GM21447 (cell line): ENCODE measurements around the gene BSCL2.
"Not testable (repeated sequence)": the region's sequence is repeated elsewhere in the genome, so short reads cannot be mapped to it uniquely, and the experiment has no call there.

Experiments used
- ATAC-seq: cut with Tn5 transposase; IDR thresholded peaks from one replicate; pipeline ENCODE4 v1.9.1; 2021; ENCODE audit not compliant: unreplicated experiment

Gene BSCL2

GRCh38 chr11:62664405-62665074 lies 42.7 kb downstream of the BSCL2 start:
- ATAC-seq, result peak; percentile 28

DNA sequence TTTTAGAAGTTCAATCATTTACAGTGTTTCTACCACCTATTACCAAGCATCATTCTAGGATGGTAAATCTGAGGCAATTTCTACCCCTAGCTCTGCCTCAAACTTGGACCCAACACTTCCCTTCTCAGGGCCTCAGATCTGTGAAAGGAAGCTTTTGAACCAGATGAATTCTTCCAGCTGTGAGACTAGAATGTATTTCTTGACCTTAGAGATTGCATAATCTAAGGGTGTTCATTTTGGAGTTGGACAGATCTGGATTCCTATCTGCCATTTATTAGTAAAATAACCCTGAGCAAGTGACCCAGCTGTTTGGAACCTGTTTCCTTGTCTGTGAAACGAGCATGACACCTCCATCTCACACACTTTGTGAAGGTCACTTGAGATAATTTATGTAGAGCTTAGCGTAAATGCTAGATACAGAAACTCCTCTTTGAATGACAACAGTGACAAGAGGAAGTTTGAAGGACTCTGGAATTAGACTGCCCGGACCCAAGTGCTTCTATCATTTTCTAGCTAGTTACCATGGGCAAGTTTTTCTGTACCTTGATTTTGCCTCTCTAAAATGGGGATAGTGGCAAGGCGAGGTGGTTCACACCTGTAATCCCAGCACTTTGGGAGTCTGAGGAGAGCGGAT lies 50.3 kb downstream of the BSCL2 start:
- ATAC-seq, result no peak

DNA sequence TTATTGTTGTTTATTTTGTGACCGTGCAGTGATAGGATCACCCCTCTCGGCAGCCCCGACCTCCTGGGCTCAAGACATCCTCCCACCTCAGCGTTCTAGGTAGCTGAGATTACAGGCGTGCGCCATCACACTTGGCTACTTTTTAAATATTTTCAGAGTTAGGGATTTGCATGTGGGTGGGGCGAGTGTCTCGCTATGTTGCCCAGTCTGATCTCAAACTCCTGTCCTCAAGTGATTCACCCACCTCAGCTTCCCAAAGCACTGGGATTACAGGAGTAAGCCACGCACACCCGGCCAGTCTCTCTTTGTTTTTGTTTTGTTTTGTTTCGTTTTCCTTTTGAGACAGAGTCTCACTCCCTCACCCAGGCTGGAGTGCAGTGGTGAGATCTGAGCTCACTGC lies 52.9 kb downstream of the BSCL2 start:
- ATAC-seq, result no peak

GRCh38 chr11:62652161-62653006 lies 54.8 kb downstream of the BSCL2 start:
- peak; percentile 11 for ATAC-seq

GRCh38 chr11:62650283-62650682 lies 56.9 kb downstream of the BSCL2 start:
- ATAC-seq, result not testable (repeated sequence)

GRCh38 chr11:62649486-62649885 lies 57.7 kb downstream of the BSCL2 start:
- ATAC-seq, result no peak

- ATAC-seq, result no peak
Observed at GRCh38 chr11:62648967-62649364, 58.3 kb downstream of the BSCL2 start.

- no peak for ATAC-seq
Observed at GRCh38 chr11:62648185-62648966, 58.8 kb downstream of the BSCL2 start.

DNA sequence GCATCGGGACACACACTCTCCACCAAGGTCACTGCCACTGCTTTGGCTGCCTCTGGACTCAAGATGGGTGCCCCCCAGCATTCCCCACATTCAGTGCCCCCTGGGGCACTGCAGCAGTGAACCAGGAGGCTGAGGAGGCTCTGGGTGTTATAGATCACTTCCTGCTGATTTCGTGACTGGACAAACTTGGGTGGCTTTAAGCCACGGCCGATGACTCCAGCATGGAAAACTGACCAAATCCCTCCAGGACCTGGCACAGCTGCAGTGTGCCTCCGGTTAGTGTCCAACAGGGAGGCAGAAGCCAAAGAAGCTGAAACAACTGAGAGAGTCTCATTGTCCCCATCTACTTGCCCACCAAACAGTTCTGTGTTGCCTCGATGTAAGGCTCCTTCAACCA lies 59.6 kb downstream of the BSCL2 start:
- ATAC-seq, result no peak

- peak; percentile 4 for ATAC-seq
Observed at GRCh38 chr11:62646825-62647608, 60.2 kb downstream of the BSCL2 start.

- peak; percentile 88 for ATAC-seq
Observed at GRCh38 chr11:62645946-62646824, 61.0 kb downstream of the BSCL2 start, which contains the start of gene GANAB. Gene GANAB, minus strand, starts transcription at chr11:62646613. Its CDS starts 14 bp downstream, at chr11:62646599.

DNA sequence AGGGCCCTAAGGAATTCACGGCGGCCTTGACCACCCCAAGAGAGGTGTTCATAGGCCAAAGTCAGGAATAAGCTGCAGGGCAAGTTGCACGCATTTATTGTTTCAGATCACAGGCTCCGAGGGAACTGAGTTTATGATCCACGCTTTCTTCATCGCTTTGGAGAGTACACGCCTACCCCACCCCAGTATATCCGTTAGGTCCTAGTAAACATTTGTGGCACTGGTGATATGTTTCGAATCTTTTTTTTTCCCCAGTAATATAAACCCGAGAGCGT lies 61.6 kb downstream of the BSCL2 start:
- ATAC-seq, result no peak

DNA sequence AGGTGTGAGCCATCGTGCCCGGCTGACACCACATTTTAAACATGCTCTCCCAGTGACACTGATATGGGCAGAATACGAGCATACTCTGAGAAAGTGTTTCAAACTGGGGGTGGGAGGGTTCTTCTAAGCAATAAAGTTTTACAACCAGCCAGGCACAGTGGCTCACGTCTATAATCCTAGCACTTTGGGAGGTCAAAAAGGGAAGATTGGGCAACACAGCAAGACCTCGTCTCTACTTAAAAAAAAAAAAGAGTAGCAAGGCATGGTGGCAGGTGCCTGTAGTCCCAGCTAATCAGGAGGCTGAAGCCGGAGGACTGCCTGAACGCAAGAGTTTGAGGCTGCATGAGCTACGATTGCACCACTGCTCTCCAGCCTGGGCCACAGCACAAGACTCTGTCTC lies 63.0 kb downstream of the BSCL2 start:
- ATAC-seq, result no peak
